Activated T-cell treated with anti-CD3 and anti-CD28 coated beads, Interleukin-2, amount 50 U/mL, for 48 hours (primary cell): ENCODE data around the gene BMP8B.
A peak's percentile ranks its signal among the peaks of the same experiment; 100 is the strongest.
"Not testable (repeated sequence)": the region's sequence is repeated elsewhere in the genome, so short reads cannot be mapped to it uniquely, and the experiment has no call there.

Source experiments
- DNase-seq, 2 experiments: peaks; one replicate each; pipeline ENCODE4 v3.0.0-alpha.2; 2020

BMP8B gene

DNA sequence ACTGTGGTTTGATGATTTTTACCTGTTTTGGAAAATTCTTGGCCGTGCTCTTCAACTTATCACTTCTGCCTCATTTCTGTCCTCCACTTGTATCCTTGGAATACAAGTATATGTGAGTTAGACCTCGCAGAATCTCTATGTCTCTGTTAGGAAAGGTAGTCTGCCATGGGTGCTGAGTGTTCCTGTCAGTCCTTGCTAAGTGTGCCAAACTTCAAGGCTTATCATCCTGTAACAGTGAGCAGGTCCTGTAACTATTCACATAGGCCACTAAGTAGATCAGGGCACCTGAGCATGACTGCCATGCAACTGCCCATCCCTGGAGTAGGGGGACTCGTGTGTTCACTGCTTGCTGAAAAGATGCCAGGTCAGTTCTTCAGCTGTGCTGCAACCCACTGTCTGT lies 24.2 kb upstream of the BMP8B start:
- no peak for DNase-seq

DNA sequence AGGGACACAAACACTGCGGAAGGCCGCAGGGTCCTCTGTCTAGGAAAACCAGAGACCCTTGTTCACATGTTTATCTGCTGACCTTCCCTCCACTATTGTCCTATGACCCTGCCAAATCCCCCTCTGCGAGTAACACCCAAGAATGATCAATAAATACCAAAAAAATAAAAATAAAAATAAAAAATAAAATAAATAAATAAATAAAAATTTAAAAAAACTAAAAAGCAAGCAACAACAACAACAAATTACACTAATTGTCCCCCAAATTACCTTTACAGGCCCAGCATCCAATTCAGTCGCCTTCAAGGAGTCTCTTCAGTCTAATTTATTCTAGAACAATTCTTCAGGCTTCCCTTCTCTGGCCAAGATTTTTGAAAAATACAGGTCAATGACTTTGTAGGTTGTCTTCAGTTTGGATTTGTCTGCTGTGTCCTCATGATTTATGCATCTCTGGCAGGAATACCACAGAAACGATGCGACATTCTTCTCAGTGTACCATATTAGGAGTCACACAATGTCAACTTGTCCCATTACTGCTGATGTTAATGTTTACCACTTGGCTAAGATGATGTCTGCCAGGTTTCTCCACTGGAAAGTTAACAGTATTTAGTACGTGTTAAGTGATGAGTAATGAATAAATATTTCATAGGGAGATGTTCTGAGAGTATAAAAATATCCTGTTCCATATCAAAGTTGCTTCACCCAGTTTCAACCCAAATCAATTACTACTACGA lies 20.3 kb upstream of the BMP8B start:
- DNase-seq = no peak

DNA sequence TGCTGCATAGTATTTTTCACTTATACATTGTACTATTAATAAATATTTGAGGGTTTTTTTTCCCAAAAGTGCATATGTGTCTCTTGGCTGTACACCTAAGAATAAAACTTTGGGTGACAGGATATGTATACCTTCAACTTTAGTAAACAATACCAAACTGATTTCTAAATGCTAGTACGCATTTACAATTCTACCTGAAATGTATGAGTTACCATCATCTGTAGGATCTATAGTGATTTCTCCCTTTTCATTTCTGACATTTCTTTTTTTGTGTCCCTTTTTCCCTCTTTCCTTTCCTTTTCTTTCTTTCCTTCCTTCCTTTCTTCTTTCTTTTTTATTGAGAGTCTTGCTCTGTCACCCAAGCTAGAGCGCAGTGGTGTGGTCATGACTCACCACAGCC lies 16.7 kb upstream of the BMP8B start:
- no peak for DNase-seq

DNA sequence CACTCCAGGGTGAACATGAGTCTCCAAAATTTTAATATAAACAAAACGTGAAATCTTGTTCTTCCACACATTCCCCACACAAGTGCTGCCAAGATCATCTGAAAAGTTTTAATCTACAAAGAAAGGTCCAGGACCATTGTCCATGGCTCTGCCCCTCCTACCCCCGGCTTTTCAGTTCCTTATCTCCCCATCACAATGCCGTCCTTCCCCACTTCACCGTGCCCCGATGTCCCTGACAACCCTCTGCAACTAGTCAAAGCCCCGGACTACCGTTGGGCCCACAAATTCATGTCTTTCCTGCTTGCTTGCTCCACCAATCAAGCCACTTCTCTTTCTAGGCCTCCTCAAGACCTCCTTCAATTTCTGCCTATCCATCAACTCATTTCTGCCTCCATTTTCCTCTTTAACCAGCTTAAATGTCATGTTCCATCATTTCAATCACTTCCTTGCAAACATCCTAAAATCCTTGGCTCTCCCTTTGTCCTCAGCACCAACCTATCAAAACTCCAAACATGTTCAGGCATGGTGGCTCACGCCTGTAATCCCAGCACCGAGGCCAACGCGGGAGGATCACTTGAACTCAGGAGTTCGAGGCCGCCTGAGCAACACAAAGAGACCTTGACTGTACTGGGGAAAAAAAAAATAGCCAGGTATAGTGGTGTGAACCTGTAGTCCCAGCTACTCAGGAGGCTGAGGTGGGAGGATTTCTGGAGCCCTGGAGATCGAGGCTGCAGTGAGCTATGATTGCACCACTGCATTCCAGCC lies 14.0 kb upstream of the BMP8B start:
- no peak for DNase-seq

DNA sequence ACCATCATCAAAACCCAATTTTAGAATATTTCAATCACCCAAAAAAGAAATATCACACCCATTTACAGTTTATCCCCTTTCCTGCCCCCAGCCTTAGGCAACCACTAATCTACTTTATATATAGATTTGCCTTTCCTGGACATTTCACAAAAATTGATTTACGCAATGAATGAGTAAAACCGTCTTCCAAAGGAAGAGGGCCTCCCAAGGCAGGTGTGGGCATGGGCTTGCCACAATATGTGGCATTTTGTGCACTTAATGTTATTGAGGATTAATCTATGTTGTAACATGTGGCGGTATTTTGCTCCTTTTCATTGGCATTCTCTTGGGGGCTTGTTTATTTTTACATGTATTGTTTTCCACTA lies 11.8 kb upstream of the BMP8B start:
- DNase-seq = no peak

DNA sequence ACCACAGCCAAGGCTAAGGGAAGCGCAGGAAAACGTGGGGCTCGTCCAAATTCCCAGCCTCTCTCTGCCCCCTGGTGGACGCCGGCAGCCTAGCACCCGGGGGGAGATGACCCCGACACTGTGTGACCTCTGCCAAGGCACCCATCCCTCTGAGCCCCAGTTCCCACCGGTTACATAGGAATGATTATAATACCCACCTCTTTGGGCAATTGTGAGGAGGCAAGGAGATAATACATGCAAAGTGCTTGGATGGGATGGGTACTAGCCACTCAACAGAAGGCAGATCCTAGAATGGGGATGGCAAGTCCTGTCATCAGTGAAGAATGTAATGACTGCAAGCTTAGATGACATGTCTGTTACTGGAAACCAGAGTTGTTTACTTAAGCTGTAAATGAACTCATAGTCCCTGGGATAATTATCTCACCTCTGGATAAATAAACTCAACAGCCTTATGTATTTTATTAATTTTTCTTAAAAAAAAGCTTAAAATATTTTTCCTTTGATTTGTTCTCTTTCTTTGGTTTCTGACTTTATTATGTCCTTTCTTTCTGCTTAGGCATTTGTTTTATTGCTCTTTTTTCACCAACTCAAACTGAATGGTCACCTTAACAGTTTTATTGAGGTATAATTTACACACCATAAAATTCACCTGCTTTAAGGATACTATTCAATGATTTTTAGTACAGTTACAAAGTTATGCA lies 11.3 kb upstream of the BMP8B start:
- peak; percentile 86 to 87 for DNase-seq

DNA sequence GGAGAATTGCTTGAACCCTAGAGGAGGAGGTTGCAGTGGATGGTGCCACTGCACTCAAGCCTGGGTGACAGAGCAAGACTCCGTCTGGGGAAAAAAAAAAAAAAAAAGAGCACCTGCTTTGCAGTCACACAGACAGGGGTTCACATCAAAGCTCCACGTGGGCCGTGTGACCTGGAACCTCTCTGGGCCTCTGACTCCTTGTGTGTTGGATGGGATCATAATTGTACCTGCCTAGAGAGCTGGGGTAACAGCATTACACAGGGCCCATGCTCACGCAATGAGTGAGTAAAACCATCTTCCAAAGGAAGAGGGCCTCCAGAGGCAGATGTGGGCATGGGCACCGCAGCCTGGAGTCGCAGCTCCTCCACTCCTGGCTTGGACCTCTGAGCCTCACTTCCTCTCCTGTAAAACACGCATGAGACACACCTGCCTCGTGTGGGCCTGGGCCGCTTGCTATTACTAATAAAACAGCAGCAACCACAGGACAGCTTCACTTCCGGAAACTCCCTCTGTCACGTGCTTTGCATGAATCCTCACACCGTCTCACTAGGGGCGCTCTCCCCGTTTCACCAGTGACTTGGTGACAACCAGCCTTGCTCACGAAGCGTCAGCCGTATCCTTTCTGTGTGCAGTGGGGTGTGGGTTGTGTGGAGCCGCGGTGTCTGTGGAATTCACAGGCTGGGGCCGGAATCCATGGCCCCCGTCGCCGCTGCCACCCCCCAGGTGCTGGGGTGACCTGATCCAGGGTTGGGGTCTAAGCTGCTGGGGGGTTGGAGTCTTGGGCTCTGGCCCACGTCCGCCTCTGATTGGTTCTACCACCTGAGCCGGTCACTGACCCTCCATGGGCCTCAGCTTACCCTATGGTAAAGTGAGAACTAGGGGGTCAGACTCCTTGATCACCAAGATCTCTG lies 10.4 kb upstream of the BMP8B start:
- DNase-seq = peak; percentile 91 to 92

DNA sequence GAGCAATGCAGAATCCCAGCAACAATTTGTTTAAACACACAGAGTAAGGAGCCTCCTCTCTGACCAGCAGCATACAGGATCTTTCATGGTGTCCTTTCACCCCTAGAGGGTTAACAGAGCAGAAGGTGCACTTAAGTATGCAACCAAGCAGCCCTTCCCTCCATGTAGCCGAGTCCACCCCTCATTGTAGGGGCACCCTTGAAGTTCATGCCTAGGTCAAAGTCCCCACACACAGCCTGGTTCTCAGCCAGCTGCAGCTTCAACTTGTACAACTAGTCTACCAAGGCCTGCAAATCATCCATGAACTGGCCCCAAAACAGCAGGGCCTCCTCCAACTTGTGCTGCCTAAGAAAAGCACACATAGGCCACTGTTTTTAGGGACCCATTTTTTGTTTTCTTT lies 7.0 kb upstream of the BMP8B start:
- no peak for DNase-seq

DNA sequence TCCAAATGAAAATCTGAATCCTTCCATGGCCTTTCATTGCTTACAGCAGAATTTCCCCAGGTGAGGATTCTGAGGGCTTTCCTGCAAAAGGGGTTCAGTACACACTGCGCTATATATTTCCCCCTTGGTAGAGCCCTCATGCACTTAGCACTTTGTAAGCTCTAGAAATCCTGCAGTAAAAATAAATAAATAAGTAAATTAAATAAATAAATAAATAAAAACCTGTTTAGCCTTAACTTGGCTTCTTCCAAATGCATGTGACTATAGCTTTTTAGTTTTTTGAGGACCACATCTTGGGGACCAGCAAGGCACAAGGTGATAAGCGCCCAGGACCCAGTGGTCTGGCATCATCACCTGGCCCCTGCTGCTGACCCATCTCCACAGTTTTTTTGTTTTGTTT lies 3.2 kb upstream of the BMP8B start:
- no peak for DNase-seq

DNA sequence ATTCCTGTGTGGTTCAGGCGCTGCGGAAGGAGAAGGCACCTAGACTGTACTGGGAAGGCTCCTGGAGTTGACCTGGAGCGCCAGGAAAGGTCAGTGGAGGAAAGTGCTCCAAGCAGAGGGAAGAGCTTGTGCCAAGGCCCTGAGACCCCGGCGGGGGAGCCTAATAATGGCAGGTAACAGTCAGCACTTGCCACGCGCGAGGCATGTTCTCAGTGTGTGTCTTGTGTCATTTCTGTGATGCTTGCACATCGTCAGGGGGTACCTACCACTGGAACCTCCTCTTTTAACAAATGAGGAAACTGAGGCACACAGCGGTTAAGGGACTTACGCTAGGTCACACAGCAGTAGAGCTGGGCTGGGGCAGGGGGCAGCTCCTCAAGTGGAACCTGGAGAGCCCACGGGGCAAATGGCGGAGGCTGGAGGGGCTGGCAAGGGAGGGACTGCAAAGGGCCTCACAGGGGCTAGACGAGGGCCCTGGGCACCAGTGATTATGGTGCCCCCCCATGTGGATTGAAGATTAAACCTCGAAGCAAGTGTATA lies 976 bp upstream of the BMP8B start:
- DNase-seq = no peak

DNA sequence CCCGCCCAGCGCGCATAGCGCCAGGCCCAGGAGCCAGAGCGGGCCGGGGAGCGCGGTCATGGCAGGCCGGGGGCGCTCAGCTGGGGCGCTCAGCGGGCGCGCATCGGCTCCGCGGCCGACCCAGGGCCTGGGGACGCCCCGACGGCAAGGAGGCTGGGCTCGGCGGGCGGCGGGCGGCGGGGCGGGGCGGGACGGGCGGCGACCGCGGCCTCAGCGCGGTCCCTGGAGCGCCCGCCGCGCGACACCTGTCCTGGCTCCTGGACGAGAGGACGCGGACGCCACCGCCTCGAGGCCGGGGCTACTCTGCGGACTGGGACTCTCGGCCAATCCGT lies 273 bp downstream of the BMP8B start:
- peak in 1 of 2 experiments; percentile 29 for DNase-seq

DNA sequence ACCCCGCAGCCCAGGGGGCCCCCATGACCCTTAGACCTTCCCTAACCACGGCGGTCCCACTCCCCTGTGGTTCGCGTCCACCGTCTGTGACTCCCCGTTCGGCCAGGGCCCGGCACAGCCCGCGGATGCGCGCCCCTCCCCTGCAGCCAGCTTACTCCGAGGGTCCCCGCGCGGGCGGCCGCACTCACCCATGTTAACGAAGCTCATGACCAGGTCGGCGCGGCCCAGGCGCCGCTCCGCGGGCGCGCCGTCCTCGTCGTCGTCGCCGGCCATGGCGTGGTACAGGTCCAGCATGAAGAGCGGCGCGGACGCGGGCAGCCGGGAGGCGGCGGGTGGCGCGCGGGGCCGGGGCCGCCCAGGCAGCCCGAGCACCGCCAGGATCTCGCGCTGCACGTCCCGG lies 701 bp downstream of the BMP8B start:
- not testable (repeated sequence) for DNase-seq

DNA sequence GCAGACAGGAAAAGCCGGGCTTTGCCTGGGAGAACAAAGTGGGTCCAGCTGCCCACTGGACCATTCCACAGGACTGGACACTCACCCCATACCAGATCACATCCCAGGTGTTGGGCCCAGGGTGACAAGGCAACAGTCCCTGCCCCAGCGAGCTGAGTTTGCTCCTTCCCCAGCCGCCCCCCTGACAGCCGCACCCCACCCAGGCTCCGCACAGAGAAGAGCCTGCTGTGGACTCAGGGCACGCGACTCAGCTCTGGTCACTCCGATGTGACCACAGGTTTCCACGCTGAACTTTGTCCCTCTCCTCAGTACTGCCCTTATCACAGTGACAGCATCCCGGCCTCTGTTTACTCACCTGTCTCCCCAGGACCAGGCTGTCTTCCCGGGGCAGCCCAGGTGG lies 1.2 kb downstream of the BMP8B start:
- no peak for DNase-seq

DNA sequence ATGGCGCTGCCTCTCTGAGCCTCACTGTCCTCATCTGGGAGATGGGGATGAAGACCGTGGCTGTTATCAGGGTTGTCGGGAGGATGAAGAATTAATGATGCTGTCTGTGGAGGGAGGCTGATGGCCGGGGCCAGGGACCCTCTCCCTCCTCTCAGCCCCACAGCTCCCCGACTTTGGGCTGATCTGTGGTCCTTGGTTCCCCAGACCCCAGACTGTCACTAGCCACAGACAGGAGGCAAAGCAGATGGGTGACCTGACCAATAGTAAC lies 1.6 kb downstream of the BMP8B start:
- not testable (repeated sequence) for DNase-seq

DNA sequence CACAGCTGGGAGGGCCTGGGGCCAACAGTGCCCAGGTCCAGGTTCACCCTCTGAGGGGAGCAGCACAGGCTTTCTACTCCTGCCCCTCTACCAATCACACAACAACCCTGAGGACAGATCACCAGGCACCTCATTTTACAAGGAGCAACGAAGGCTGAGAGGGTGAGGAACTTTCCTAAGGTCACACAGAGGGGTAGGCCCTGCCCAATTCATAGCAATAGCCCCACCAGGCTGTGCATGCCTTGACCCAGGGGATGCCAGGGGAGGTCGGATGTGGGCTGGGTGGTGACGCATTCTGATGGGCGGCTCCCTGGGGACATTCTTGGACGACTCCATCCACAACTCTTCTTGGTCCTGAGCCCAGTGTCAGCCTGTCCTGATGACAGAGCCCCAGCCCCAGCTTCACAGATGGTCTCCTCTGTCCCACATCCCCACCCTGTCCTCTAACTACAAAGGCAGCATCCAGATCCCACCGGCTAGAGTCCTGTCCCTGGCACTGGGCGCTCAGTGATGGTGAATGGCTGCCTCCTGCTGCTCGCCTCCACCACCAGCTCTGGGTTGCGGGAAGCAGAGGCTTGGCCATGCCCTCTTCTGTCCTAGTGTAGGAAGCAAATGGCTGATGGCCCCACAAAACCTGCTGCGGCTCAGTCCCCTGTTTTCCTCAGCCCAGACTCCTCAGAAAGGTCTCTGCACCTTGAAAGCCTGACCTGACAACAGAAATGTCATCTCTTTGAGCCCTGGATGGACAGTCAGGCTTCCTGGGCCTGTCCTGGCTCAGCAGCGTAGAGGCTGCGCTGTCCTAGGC lies 2.2 kb downstream of the BMP8B start:
- DNase-seq = not testable (repeated sequence)

DNA sequence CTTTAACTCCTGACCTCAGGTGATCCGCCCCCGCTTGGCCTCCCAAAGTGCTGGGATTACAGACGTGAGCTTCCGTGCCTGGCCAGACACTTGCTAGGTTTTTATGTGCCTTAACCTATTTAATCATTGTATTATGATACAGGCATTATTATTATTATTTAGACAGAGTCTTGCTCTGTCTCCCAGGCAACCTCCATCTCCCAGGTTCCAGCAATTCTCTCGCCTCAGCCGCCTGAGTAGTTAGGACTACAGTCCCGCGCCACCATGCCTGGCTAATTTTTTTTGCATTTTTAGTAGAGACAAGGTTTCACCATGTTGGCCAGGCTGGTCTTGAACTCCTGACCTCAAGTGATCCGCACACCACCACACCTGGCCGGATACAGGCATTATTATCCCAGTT lies 6.0 kb downstream of the BMP8B start:
- not testable (repeated sequence) for DNase-seq

DNA sequence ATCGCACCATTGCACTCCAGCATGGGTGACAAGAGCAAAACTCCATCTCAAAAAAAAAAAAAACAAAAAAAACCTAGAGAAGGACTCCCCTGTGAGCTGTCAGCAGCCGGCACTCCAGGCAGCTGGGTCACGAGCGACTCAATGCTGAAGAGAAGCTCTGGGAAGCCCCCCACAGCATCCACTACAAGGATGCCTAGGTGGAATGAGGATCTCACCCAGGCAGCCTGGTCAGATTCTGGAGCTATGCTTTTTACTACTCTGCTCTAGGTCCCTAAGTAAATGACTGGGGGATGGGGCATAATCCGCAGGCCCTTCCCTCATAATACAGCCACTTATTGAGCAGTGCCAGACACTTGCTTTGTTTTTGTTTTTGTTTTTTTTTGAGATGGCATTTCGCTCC lies 6.6 kb downstream of the BMP8B start:
- DNase-seq = no peak

DNA sequence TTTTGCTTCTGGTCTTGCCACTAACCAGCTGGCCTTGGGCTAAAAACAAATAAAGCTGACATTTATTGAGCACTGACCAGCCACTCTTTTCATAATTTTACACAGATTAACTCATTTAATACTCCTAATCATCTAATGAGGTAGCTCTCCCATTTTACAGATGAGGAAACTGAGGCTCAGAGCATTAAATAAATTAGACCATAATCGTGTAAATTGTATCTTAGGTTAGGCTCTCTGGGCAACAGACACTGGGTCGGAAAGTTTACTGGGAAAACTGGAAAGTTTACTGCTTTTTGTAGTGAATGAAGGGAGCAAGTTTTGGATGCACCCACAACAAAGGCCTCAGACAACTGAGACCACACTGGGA lies 7.3 kb downstream of the BMP8B start:
- DNase-seq = no peak

DNA sequence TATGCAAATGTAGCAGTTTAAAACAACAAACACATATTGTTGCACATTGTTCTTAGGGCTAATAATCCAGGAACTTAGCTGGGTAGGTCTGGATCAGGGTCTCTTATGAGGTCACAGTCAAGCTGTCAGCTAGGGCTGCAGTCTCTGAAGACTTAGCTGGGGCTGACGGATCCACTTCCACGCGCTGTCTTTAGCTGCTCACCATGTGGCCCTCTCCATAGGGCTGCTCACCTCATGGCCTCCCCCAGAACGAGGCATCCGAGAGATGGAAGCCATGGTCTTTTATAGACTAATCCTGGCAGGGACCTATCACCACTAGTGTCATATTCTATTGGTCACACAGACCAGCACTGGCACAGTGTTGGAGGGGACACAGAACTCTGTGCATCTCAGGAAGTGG lies 8.8 kb downstream of the BMP8B start:
- DNase-seq = no peak

DNA sequence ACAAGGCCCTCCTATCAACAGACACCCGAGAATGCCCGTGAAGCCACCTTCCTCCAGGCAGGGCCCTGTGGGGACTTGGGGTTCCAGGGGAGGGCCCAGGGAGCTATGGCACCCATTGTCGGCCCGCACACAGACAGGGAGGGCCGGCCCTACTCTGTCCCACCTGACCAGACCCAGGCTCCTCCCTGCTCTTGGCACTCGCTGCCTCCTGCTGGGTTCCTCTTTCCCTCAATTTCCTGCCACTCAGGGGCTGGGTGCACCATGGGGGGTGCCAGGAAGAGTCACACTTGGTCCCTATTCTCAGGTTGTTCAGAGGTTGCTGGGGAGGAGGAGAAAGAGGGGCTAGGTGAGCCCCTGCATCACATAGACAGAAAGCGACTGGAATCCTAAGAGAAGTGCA lies 9.5 kb downstream of the BMP8B start:
- DNase-seq = no peak

DNA sequence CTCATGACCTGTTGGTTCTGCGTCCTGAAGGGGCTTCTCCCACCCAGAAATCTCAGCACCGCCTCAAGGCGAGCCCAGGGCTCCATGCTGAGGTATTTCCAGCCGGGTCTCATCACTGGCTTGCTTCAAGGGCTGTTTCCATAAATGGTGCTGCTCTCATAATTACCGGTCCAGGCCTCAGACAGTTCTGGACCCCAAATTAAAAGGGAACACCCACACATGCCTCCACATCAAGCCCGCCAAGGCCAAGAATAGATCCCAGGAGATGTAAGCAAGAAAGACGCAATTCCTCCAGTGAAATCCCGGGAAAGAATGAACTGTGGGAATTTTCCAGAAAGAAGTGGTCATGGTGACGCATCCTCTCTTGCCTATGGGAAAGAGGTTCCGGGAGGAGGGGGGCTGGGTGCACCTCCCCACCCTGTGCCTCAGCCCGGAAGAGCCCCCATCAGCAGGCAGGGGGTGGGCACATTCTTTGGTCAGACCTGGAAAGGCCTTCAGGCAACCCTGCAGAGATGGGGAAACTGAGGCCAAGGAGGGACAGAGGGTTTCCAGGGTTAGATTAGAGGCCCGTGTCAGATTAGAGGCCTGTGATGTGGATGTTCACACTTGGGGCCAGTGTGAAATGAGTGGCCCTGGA lies 10.1 kb downstream of the BMP8B start:
- not testable (repeated sequence) for DNase-seq

DNA sequence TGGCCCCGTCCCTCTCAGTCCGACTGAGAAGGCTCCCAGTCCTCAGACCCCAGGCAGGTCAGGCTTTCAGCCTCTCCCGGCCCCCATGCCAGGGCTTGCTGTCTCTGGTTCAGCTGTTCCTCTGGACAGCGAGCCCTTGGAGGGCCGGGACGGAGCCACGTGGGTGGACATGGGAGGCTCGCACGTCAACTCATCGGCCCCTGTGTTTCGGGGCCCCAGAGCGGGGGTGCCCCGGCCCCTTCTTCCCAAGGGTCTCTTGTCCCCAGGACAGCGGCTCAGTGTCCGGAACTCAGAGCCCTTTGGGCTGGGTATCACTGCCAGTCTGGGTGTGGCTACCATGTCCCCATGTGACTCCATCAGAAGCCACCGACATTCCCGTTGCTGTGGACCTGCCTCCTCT lies 10.8 kb downstream of the BMP8B start:
- not testable (repeated sequence) for DNase-seq
